ENCODE data around the gene TRIM14.

GRCh38 chr9:98057138-98057799 is 61.8 kb downstream of the TRIM14 start:
- TF ChIP-seq POLR2AphosphoS5 (IDR thresholded peaks at IDR 0.05; ENCODE audit: low read depth, low read length) (no peak), TAF1 (IDR thresholded peaks at IDR 0.05; ENCODE audit: borderline replicate concordance, insufficient read depth, low read length) (no peak), SIN3A (IDR thresholded peaks at IDR 0.05; ENCODE audit: borderline replicate concordance, insufficient read depth, low read length) (no peak; the same call in 1 of the 2 replicates), FOXP2 (optimal IDR thresholded peaks at IDR 0.05; ENCODE audit: borderline replicate concordance, extremely low read depth, extremely low read length, insufficient read depth) (no peak)
